Mesendoderm (in vitro differentiated cells): ENCODE measurements around the gene HOXB8.

Experiments
- DNase-seq: peaks from one replicate; pipeline ENCODE4 v3.0.0; 2013
- H2AK5ac ChIP-seq: 2 replicates; pipeline ENCODE4 v1.6.1; 2013; ENCODE audit warnings: low read length, inconsistent platforms
- H2BK120ac ChIP-seq: 2 replicates; pipeline ENCODE4 v1.6.1; 2013; ENCODE audit warnings: low read depth, mild to moderate bottlenecking, low read length, moderate library complexity, mixed read lengths
- H2BK15ac ChIP-seq: replicated peaks from 2 replicates; pipeline ENCODE4 v1.6.1; 2013; ENCODE audit warnings: low read depth, mild to moderate bottlenecking, moderate library complexity
- H2BK5ac ChIP-seq: 2 replicates; pipeline ENCODE4 v1.6.1; 2013; ENCODE audit warnings: low read length, inconsistent platforms
- H3K18ac ChIP-seq: 2 replicates; pipeline ENCODE4 v1.6.1; 2013; ENCODE audit warnings: mild to moderate bottlenecking, low read length, mixed read lengths
- H3K23ac ChIP-seq: one replicate; pipeline ENCODE4 v1.6.1; 2013; ENCODE audit warnings: low read length
- H3K27ac ChIP-seq: 2 replicates; pipeline ENCODE4 v1.5.1; 2013; ENCODE audit warnings: low read depth, mild to moderate bottlenecking, inconsistent platforms, low read length, moderate library complexity
- H3K27me3 ChIP-seq: 2 replicates; pipeline ENCODE4 v1.6.1; 2013; ENCODE audit warnings: low read length, control low read depth, mild to moderate bottlenecking, inconsistent platforms; ENCODE audit not compliant: insufficient read depth, poor library complexity
- H3K36me3 ChIP-seq: 2 replicates; pipeline ENCODE4 v1.6.1; 2013; ENCODE audit warnings: low read length, inconsistent platforms; ENCODE audit not compliant: control insufficient read depth, insufficient read depth
- H3K4ac ChIP-seq: one replicate; pipeline ENCODE4 v1.6.1; 2013; ENCODE audit warnings: low read depth, mild to moderate bottlenecking, low read length, moderate library complexity
- H3K4me1 ChIP-seq: 2 replicates; pipeline ENCODE4 v1.6.1; 2013; ENCODE audit warnings: low read depth, low read length, inconsistent platforms; ENCODE audit not compliant: control insufficient read depth
- H3K4me2 ChIP-seq: 2 replicates; pipeline ENCODE4 v1.6.1; 2013; ENCODE audit warnings: low read length
- H3K4me3 ChIP-seq: 2 replicates; pipeline ENCODE4 v1.5.1; 2013; ENCODE audit warnings: mild to moderate bottlenecking, low read length
- H3K56ac ChIP-seq: one replicate; pipeline ENCODE4 v1.6.1; 2013; ENCODE audit warnings: low read length
- H3K79me1 ChIP-seq: 2 replicates; pipeline ENCODE4 v1.6.1; 2013; ENCODE audit warnings: low read length, inconsistent platforms
- H3K79me2 ChIP-seq: 2 replicates; pipeline ENCODE4 v1.6.1; 2013; ENCODE audit warnings: mild to moderate bottlenecking, low read length; ENCODE audit not compliant: control insufficient read depth, insufficient read depth
- H3K9ac ChIP-seq: 2 replicates; pipeline ENCODE4 v1.6.1; 2013; ENCODE audit warnings: low read length, inconsistent platforms
- H4K5ac ChIP-seq: one replicate; pipeline ENCODE4 v1.6.1; 2013; ENCODE audit warnings: low read length
- H4K8ac ChIP-seq: one replicate; pipeline ENCODE4 v1.6.1; 2013; ENCODE audit warnings: low read depth, mild to moderate bottlenecking, control low read depth, low read length, moderate library complexity
- WGBS: extraction: QIAGEN DNeasy Blood & Tissue Kit; methylation state at CpG from one replicate; pipeline ENCODE4 v1.1.7; 2013; ENCODE audit warnings: low lambda C conversion rate, missing lambda C conversion rate; ENCODE audit not compliant: insufficient coverage; ENCODE audit errors: extremely low coverage; 5-methylcytosine and 5-hydroxymethylcytosine counted together

Gene HOXB8

DNA sequence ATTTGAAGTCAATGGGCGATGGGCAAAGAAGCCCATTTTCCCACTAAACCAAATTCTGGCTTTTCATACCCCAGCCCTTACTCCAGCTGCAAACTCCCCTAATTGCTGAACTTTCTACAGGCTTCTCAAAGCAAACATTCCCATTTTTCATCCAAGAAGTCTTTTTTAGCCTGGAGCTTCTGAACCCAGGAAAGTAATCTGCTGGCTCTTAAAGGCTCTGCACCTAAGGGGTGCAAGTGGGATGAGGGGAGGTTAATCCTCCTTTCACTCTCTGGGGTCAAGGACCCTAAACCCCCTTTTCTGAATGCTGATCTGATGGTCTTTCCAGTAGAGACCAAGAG, 6.6 kb downstream of the HOXB8 start:
- DNase-seq, result no peak
- H2BK5ac ChIP-seq, result no peak overlapping the region
- no peaks in the 10 kb centered on the region for H3K79me1 ChIP-seq
- WGBS, result no CpG with 5 or more reads among the region's 1 CpG
- no peak overlapping the region for H2BK120ac ChIP-seq
- H3K18ac ChIP-seq, result no peak overlapping the region
- H3K79me2 ChIP-seq, result no peaks in the 10 kb centered on the region
- H3K4ac ChIP-seq, result no peak overlapping the region
- no peak overlapping the region for H3K4me3 ChIP-seq
- no peak overlapping the region for H3K9ac ChIP-seq
- H4K5ac ChIP-seq, result no peak overlapping the region
- H3K27ac ChIP-seq, result no peak overlapping the region
- no peak overlapping the region for H2AK5ac ChIP-seq
- peaks cover 89% of the 10 kb centered on the region for H3K27me3 ChIP-seq
- H3K23ac ChIP-seq, result no peak overlapping the region
- no peaks in the 10 kb centered on the region for H3K4me1 ChIP-seq
- no peaks in the 10 kb centered on the region for H3K36me3 ChIP-seq
- no peak overlapping the region for H4K8ac ChIP-seq
- no peak overlapping the region for H2BK15ac ChIP-seq
- H3K56ac ChIP-seq, result no peak overlapping the region
- H3K4me2 ChIP-seq, result no peak overlapping the region

DNA sequence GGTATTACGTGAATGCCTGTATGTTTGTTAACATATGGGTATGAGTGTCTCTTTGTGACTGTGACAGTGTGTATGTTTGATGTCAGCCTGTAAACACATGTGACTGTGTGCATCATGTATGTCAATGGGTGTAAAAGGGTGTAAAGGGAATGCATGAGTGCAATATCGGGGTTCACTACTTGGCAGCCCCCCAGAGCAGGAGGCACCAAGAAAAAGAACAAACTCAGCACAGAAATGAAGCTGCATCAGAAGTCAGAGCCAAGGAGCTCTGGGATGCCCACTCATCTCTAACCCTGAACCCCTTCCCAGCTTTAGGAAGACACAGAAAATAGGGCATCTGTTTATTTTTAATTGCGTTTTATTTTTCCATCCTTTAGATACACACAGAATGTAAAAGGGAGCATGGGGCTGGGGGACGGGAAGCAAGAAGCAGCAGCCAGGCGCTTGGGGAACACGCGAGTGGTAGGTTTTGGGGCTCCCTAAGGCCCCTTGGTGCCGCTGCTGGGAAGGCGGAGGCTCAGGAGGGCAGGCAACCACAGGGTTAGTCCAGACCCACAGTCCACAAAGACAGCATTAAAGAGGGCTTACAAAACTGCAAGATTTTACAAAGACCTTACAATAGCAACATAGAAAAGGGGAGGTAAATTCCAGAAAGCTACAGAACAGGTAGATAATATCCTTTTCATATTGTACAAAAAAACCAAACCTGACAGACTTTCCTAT, 8.0 kb downstream of the HOXB8 start:
- no CpG with 5 or more reads among the region's 9 CpGs for WGBS
- no peak overlapping the region for H4K8ac ChIP-seq
- no peak overlapping the region for H3K9ac ChIP-seq
- H4K5ac ChIP-seq, result no peak overlapping the region
- no peak overlapping the region for H3K27ac ChIP-seq
- H3K4me1 ChIP-seq, result no peaks in the 10 kb centered on the region
- no peak overlapping the region for H2BK15ac ChIP-seq
- no peak overlapping the region for H3K4me2 ChIP-seq
- DNase-seq, result no peak
- no peak overlapping the region for H3K4me3 ChIP-seq
- H3K79me1 ChIP-seq, result no peaks in the 10 kb centered on the region
- H2BK120ac ChIP-seq, result no peak overlapping the region
- H3K23ac ChIP-seq, result no peak overlapping the region
- H3K36me3 ChIP-seq, result no peaks in the 10 kb centered on the region
- H3K4ac ChIP-seq, result no peak overlapping the region
- no peak overlapping the region for H2BK5ac ChIP-seq
- no peak overlapping the region for H3K18ac ChIP-seq
- H3K56ac ChIP-seq, result no peak overlapping the region
- H3K79me2 ChIP-seq, result no peaks in the 10 kb centered on the region
- peaks cover 89% of the 10 kb centered on the region for H3K27me3 ChIP-seq
- H2AK5ac ChIP-seq, result no peak overlapping the region

DNA sequence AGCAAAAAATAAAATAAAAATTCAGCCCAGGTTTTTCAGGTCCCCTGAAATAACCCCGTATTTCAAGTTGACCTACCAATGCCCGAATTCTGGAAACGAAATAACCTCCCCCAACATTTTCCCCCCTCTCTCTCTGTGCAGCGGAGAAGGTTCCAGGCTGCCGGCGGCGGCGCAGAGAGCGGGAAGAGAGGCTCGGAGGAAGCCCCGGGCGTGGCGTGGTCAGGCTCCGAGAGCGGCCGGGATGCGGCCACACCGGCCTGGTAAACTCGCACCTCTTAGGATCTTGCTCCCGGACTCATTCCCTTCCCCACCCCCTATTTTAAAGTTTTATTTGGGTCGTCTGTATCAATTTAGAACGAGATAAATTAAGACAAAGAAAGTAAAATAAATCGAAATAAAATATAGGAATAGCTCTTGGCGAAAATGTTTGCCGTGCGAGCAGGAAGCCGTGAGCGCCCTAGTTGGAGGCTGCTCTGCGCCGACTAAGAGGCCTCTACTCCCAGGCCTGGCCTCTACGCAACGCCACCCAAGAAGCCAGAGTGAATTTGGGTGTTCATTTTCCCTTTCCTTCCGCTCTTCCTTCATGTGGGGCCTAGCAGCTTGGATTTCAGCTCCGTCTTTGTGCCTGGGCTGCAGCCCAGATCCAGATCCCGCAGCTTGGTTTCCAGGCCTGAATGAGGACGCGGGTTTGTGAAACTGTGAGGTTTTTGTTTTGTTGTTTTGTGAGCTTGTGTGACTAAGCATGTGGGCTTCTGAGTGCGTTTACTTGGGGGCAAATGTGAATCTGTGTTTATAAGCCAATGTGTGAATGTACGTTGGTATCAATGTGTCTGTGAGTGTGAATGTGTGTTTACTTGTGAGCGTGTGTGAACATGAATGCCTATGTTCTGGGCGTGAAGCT, 8.9 kb downstream of the HOXB8 start:
- Histone ChIP-seq H4K5ac (no peak overlapping the region), H2BK5ac (no peak overlapping the region), H2BK15ac (no peak overlapping the region), H4K8ac (no peak overlapping the region), H3K23ac (no peak overlapping the region), H3K79me2 (no peaks in the 10 kb centered on the region), H3K27ac (no peak overlapping the region), H2BK120ac (no peak overlapping the region), H3K4ac (no peak overlapping the region), H3K36me3 (no peaks in the 10 kb centered on the region), H3K4me3 (no peak overlapping the region), H3K27me3 (peaks cover 90% of the 10 kb centered on the region), H3K56ac (no peak overlapping the region), H3K79me1 (no peaks in the 10 kb centered on the region), H3K18ac (no peak overlapping the region), H3K4me2 (no peak overlapping the region), H3K9ac (no peak overlapping the region), H3K4me1 (peaks cover 4% of the 10 kb centered on the region), H2AK5ac (no peak overlapping the region)
- no peak for DNase-seq
- no CpG with 5 or more reads among the region's 41 CpGs for WGBS

DNA sequence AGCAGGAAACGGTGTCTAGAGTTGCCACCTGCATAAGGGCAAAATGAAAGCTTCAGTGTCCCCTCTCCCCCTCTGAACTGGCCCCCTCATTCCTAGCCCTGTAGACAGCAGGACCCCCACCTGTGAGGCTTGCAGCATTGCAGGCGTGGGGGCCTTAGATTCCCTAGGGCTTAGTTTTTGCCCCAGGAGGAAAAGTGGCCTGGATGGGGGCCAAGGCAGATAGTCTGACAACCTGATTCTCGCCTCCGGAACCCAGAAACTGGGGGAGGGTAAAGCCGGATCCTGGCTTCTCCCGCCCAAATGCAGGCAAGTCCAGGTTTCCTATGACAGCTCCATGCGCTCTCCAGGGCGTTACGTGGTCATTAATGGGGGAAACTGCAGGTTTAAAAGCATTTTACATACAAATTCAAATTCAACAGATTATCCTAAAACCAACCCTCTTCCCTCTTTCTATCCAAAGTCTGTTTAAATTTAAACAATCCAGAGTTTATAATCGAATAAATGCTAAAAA, 9.6 kb downstream of the HOXB8 start:
- Histone ChIP-seq H2BK120ac (no peak overlapping the region), H3K4me2 (no peak overlapping the region), H3K18ac (no peak overlapping the region), H3K9ac (no peak overlapping the region), H3K4ac (no peak overlapping the region), H2BK15ac (no peak overlapping the region), H3K23ac (no peak overlapping the region), H2AK5ac (no peak overlapping the region), H3K79me2 (no peaks in the 10 kb centered on the region), H3K56ac (no peak overlapping the region), H3K4me3 (no peak overlapping the region), H2BK5ac (no peak overlapping the region), H3K79me1 (no peaks in the 10 kb centered on the region), H3K4me1 (peaks cover 4% of the 10 kb centered on the region), H3K27ac (no peak overlapping the region), H3K27me3 (peaks cover 89% of the 10 kb centered on the region), H3K36me3 (no peaks in the 10 kb centered on the region), H4K8ac (no peak overlapping the region), H4K5ac (no peak overlapping the region)
- DNase-seq, result no peak
- WGBS, result no CpG with 5 or more reads among the region's 10 CpGs

DNA sequence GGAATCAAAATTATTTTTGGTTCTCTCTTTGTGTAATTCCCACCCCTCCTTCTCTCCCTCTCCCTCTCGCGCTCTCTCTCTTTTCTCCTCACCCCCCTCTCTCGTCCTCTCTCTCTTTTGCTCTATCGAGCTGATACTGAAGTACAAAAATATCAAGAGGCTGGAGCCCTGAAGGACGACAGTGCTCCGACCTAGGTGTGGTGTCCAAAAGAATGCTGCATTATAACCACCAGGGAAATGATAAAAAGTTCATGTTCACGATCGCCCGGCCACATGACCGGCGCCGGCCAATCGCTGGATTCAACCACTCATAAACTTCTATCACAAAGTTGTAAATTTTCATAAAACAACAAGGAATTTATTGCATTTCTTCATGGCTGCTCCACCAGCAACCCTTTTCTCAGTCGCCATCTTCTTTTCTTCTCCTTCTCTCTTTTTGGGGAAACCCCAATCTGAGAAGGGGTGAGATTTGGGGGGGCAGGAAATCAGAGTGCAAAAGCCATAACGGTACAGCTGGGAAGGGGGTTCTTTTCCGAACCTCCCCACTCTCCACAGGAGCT, 10.2 kb downstream of the HOXB8 start, which contains the start of gene HOXB6:
Gene HOXB6, minus strand, starts transcription at position 217 of the 560 bp plus-strand sequence. CDS start 6,836 bp downstream, outside the sequence.
- no peak for DNase-seq
- Histone ChIP-seq H3K4me2 (no peak within 1 kb of the TSS), H2BK5ac (no peak within 1 kb of the TSS), H2BK120ac (no peak within 1 kb of the TSS), H2BK15ac (no peak within 1 kb of the TSS), H2AK5ac (no peak within 1 kb of the TSS), H3K79me1 (no peaks in the 10 kb centered on the region), H4K8ac (no peak within 1 kb of the TSS), H4K5ac (no peak within 1 kb of the TSS), H3K4me1 (peaks cover 4% of the 10 kb centered on the region), H3K36me3 (no peaks in the 10 kb centered on the region), H3K9ac (no peak within 1 kb of the TSS), H3K27ac (no peak within 1 kb of the TSS), H3K23ac (no peak within 1 kb of the TSS), H3K4me3 (no peak within 1 kb of the TSS), H3K4ac (no peak within 1 kb of the TSS), H3K27me3 (peaks cover 85% of the 10 kb centered on the region), H3K56ac (no peak within 1 kb of the TSS), H3K79me2 (no peaks in the 10 kb centered on the region), H3K18ac (no peak within 1 kb of the TSS)
- no CpG with 5 or more reads among the region's 16 CpGs for WGBS
